Kidney epithelial cell (primary cell): Measurements from ENCODE around the gene PMEL. TPM values are rescaled to one million over a fixed set of nuclear protein-coding genes. Genes with fewer than 3 reads are reported as not detected.
"Not testable (repeated sequence)": the region's sequence is repeated elsewhere in the genome, so short reads cannot be mapped to it uniquely, and the experiment has no call there.

ENCODE experiments used
- DNase-seq: peaks from one replicate; pipeline ENCODE4 v3.0.0-alpha.2; 2010; ENCODE audit warnings: low read depth
- H3K27me3 ChIP-seq: 2 replicates; pipeline ENCODE4 v1.6.0; 2011; ENCODE audit warnings: low read length; ENCODE audit not compliant: control insufficient read depth, insufficient read depth
- H3K36me3 ChIP-seq: 2 replicates; pipeline ENCODE4 v1.5.1; 2011; ENCODE audit warnings: low read length; ENCODE audit not compliant: control insufficient read depth, insufficient read depth
- H3K4me3 ChIP-seq: 2 replicates; pipeline ENCODE4 v1.5.1; 2011; ENCODE audit warnings: low read depth, mild to moderate bottlenecking, control low read depth, low read length
- CTCF ChIP-seq: IDR thresholded peaks from 2 replicates; pipeline ENCODE4 v1.5.1; 2011; ENCODE audit warnings: mild to moderate bottlenecking, moderate library complexity, low read length, control low read depth, inconsistent platforms; ENCODE audit not compliant: insufficient read depth, poor library complexity, severe bottlenecking
- total RNA-seq: library from RNA; depleted of rRNA; stranded (reverse); fragments of >200 nt; gene quantifications from 2 replicates; pipeline ENCODE4 v1.2.3, GENCODE V29; 2015

PMEL gene
- total RNA-seq, 1 donor from 2014 or later, result 1.1 TPM

- no peak for TF ChIP-seq CTCF
Measured at GRCh38 chr12:55996715-55997534, 31.1 kb upstream of the PMEL start, which contains the start of gene SUOX. SUOX (plus strand) TSS chr12:55997276; CDS start chr12:56002222, 4,946 bp downstream.

GRCh38 chr12:55996201-55996714 lies 30.4 kb upstream of the PMEL start:
- no peaks in the 10 kb centered on the region for H3K36me3 ChIP-seq
- H3K4me3 ChIP-seq, result no peak overlapping the region
- DNase-seq, result no peak
- no peaks in the 10 kb centered on the region for H3K27me3 ChIP-seq
- peak; percentile 81 for TF ChIP-seq CTCF

More at GRCh38 chr12:55996715-55997534, 31.1 kb upstream of the PMEL start, which contains the start of gene SUOX:
- peak within 1 kb of the TSS; percentile 65 for H3K4me3 ChIP-seq
- H3K27me3 ChIP-seq, result no peaks in the 10 kb centered on the region
- DNase-seq, result peak; percentile 96
- no peaks in the 10 kb centered on the region for H3K36me3 ChIP-seq

DNA sequence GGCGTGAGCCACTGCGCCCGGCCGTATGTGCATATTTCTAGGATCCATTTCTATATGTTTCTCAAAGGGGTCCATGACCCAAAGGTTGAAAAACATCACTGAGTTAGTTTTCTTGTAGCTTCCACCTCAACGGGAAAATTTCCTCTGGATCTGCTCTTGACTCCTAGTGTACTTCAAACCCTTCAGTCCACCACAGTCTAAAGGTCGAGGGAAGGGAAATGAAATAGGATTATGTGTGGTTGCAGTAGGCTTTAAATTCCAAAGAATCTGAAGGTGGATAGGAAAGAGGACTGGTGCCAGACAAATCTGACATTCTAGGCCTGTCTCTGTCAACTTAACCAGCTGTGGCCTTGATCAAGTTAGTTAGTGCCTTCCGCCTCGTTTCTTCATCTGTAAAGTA lies 29.5 kb upstream of the PMEL start:
- TF ChIP-seq CTCF, result no peak
- Histone ChIP-seq H3K27me3 (no peaks in the 10 kb centered on the region), H3K36me3 (peaks cover 2% of the 10 kb centered on the region), H3K4me3 (no peak overlapping the region)
- DNase-seq, result no peak

- Histone ChIP-seq H3K27me3 (no peaks in the 10 kb centered on the region), H3K4me3 (no peak overlapping the region), H3K36me3 (peaks cover 4% of the 10 kb centered on the region)
- no peak for DNase-seq
- no peak for TF ChIP-seq CTCF
Measured at GRCh38 chr12:55993230-55993853, 27.5 kb upstream of the PMEL start.

DNA sequence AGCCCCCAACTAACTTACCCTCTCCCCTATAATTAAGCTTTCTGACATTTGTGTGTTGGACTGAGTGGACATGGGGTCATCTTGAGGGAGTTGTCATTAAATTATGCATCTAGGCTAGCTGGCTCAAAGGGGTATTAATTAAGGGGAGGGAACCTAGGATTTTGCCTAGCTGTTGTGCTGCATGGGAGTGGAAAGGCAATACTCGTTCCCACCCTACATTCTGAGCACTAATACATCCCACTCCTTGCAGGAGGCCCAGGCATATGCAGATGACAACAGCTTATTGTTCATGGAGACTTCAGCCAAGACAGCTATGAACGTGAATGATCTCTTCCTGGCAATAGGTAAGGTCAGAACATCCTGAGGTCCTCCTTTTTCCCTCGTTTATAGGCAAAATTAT lies 25.3 kb upstream of the PMEL start:
- Histone ChIP-seq H3K36me3 (peaks cover 4% of the 10 kb centered on the region), H3K4me3 (no peak overlapping the region), H3K27me3 (no peaks in the 10 kb centered on the region)
- DNase-seq, result no peak
- no peak for TF ChIP-seq CTCF

GRCh38 chr12:55985976-55986375 lies 20.1 kb upstream of the PMEL start:
- not testable (repeated sequence) for H3K36me3 ChIP-seq, H3K27me3 ChIP-seq, H3K4me3 ChIP-seq, DNase-seq
